Ishikawa (cell line): ENCODE measurements around the gene MACC1.

Source experiments
- CEBPB ChIP-seq: IDR thresholded peaks from 2 replicates; pipeline ENCODE4 v1.6.1; 2012
- CREB1 ChIP-seq: IDR thresholded peaks from 2 replicates; pipeline ENCODE4 v1.6.1; 2012; ENCODE audit warnings: low read depth
- EGR1 ChIP-seq: IDR thresholded peaks from 2 replicates; pipeline ENCODE4 v1.6.1; 2012
- EP300 ChIP-seq: IDR thresholded peaks from 2 replicates; pipeline ENCODE4 v1.6.1; 2012; ENCODE audit warnings: borderline replicate concordance
- FOXM1 ChIP-seq: IDR thresholded peaks from 2 replicates; pipeline ENCODE4 v1.6.1; 2012; ENCODE audit warnings: low read depth, borderline replicate concordance
- NFIC ChIP-seq: IDR thresholded peaks from 2 replicates; pipeline ENCODE4 v1.6.1; 2012
- RAD21 ChIP-seq: IDR thresholded peaks from 2 replicates; pipeline ENCODE4 v1.6.1; 2012; ENCODE audit warnings: low read depth
- TAF1 ChIP-seq: IDR thresholded peaks from 2 replicates; pipeline ENCODE4 v1.6.1; 2012; ENCODE audit warnings: low read depth, mild to moderate bottlenecking
- TCF12 ChIP-seq: IDR thresholded peaks from 2 replicates; pipeline ENCODE4 v1.6.1; 2012; ENCODE audit warnings: low read depth
- TEAD4 ChIP-seq: IDR thresholded peaks from 2 replicates; pipeline ENCODE4 v1.6.1; 2012
- YY1 ChIP-seq: IDR thresholded peaks from 2 replicates; pipeline ENCODE4 v1.6.1; 2012; ENCODE audit warnings: low read depth
- ZBTB7A ChIP-seq: IDR thresholded peaks from 2 replicates; pipeline ENCODE4 v1.6.1; 2012; ENCODE audit warnings: low read depth
- TF ChIP-seq, protein P1 (sequence below): IDR thresholded peaks from 2 replicates; pipeline ENCODE4 v1.6.1; 2012
- TF ChIP-seq, protein P2 (sequence below): IDR thresholded peaks from 2 replicates; pipeline ENCODE4 v1.6.1; 2012; ENCODE audit warnings: low read depth, mild to moderate bottlenecking
- TF ChIP-seq, protein P3 (sequence below): IDR thresholded peaks from 2 replicates; pipeline ENCODE4 v1.6.1; 2012

MACC1 gene

GRCh38 chr7:20129920-20130319 is 87.3 kb downstream of the MACC1 start:
- no peak for TF ChIP-seq RAD21

DNA sequence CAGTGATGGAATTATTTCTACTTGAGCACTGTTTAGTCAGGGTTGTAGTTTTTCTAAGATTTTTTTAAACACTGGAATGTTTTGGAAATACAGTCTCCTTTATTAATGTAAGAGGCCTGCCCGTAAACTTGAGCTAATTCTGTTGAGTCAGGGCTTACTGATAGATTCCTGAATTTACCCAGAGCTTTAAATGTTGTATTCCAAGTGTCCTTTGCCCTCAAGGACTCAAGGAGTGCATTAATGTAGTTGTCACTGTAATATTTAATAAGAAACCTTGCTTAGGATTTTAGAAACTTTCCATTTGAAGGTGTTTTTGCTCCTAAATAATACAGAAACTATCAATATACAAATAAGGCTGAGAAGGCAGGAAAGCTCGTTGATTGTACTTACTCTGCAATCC is 89.2 kb downstream of the MACC1 start:
- TF ChIP-seq FOXM1 (no peak), EP300 (no peak), EGR1 (no peak), CREB1 (no peak), TAF1 (no peak)
- TF ChIP-seq, protein P1, sequence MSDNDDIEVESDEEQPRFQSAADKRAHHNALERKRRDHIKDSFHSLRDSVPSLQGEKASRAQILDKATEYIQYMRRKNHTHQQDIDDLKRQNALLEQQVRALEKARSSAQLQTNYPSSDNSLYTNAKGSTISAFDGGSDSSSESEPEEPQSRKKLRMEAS = no peak

DNA sequence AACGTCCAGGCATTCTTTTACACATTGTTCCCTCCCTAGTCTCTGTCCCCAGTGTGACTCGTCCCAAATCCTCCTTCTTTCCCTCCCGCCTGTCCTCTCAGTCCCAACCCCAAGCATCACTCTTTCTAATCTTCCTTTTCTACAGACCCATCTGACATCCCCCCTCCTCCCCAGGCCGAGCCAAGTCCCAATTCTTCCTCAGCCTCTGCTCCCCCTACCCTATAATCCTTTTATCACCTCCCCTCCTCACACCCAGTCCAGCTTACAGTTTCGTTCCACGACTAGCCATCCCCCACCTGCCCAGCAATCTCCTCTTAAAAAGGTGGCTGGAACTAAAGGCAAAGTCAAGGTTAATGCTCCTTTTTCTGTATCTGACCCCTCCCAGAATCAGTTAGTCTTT is 95.1 kb downstream of the MACC1 start:
- TF ChIP-seq NFIC = no peak
- no peak for TF ChIP-seq FOXM1
- TF ChIP-seq YY1 = no peak
- TF ChIP-seq, protein P1 = no peak
- no peak for TF ChIP-seq ZBTB7A
- no peak for TF ChIP-seq TEAD4
- TF ChIP-seq TCF12 = no peak
- TF ChIP-seq, protein P2, sequence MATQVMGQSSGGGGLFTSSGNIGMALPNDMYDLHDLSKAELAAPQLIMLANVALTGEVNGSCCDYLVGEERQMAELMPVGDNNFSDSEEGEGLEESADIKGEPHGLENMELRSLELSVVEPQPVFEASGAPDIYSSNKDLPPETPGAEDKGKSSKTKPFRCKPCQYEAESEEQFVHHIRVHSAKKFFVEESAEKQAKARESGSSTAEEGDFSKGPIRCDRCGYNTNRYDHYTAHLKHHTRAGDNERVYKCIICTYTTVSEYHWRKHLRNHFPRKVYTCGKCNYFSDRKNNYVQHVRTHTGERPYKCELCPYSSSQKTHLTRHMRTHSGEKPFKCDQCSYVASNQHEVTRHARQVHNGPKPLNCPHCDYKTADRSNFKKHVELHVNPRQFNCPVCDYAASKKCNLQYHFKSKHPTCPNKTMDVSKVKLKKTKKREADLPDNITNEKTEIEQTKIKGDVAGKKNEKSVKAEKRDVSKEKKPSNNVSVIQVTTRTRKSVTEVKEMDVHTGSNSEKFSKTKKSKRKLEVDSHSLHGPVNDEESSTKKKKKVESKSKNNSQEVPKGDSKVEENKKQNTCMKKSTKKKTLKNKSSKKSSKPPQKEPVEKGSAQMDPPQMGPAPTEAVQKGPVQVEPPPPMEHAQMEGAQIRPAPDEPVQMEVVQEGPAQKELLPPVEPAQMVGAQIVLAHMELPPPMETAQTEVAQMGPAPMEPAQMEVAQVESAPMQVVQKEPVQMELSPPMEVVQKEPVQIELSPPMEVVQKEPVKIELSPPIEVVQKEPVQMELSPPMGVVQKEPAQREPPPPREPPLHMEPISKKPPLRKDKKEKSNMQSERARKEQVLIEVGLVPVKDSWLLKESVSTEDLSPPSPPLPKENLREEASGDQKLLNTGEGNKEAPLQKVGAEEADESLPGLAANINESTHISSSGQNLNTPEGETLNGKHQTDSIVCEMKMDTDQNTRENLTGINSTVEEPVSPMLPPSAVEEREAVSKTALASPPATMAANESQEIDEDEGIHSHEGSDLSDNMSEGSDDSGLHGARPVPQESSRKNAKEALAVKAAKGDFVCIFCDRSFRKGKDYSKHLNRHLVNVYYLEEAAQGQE = no peak
- TF ChIP-seq EP300 = no peak
- TF ChIP-seq EGR1 = no peak
- TF ChIP-seq, protein P3, sequence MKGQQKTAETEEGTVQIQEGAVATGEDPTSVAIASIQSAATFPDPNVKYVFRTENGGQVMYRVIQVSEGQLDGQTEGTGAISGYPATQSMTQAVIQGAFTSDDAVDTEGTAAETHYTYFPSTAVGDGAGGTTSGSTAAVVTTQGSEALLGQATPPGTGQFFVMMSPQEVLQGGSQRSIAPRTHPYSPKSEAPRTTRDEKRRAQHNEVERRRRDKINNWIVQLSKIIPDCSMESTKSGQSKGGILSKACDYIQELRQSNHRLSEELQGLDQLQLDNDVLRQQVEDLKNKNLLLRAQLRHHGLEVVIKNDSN = no peak
- TF ChIP-seq CEBPB = no peak
- TF ChIP-seq TAF1 = no peak
- TF ChIP-seq RAD21 = no peak
- no peak for TF ChIP-seq CREB1

GRCh38 chr7:20121404-20121803 is 95.8 kb downstream of the MACC1 start:
- TF ChIP-seq, protein P3 = no peak
- TF ChIP-seq, protein P1 = no peak

- TF ChIP-seq EP300 (no peak), TAF1 (no peak)
Measured at GRCh38 chr7:20116869-20117268, 100.3 kb downstream of the MACC1 start.

- TF ChIP-seq NFIC = no peak
- TF ChIP-seq, protein P1 = no peak
- TF ChIP-seq, protein P2 = no peak
- TF ChIP-seq RAD21 = no peak
- TF ChIP-seq TAF1 = no peak
- no peak for TF ChIP-seq CREB1
- TF ChIP-seq FOXM1 = no peak
- TF ChIP-seq CEBPB = no peak
- TF ChIP-seq TCF12 = no peak
- no peak for TF ChIP-seq ZBTB7A
- TF ChIP-seq, protein P3 = no peak
- no peak for TF ChIP-seq EGR1
- no peak for TF ChIP-seq EP300
- no peak for TF ChIP-seq YY1
- TF ChIP-seq TEAD4 = no peak
Measured at GRCh38 chr7:20114468-20114867, 102.7 kb downstream of the MACC1 start.
